Liver (tissue), 9 donors: ENCODE measurements around the gene RAB37. TPM values are rescaled to one million over a fixed set of nuclear protein-coding genes. Genes with fewer than 3 reads are reported as not detected.

Source experiments
- DNase-seq: peaks from one replicate; pipeline ENCODE4 v3.0.0-alpha.2; 2017; ENCODE audit warnings: low spot score
- H3K27ac ChIP-seq, 2 donors: one replicate each; pipeline ENCODE4 v1.7.0; 2013; ENCODE audit warnings: inconsistent platforms in 2 of 2, low read length in 2 of 2, control low read depth in 1 of 2, low read depth in 1 of 2, mild to moderate bottlenecking in 1 of 2
- H3K27me3 ChIP-seq, 4 donors: one replicate each; pipeline versions ENCODE4 v1.6.1 to v1.7.0; 2013; ENCODE audit warnings: low read length in 3 of 4, inconsistent platforms in 1 of 4, mild to moderate bottlenecking in 1 of 4, moderate library complexity in 1 of 4; ENCODE audit not compliant: control insufficient read depth in 4 of 4, insufficient read depth in 4 of 4
- H3K36me3 ChIP-seq, 4 donors: one replicate each; pipeline versions ENCODE4 v1.6.1 to v1.7.0; 2013; ENCODE audit warnings: low read length in 3 of 4, mild to moderate bottlenecking in 3 of 4, low read depth in 1 of 4, moderate library complexity in 1 of 4; ENCODE audit not compliant: control insufficient read depth in 4 of 4, insufficient read depth in 3 of 4
- H3K4me1 ChIP-seq, 4 donors: one replicate each; pipeline versions ENCODE4 v1.6.1 to v1.7.0; 2013; ENCODE audit warnings: low read length in 3 of 4, mild to moderate bottlenecking in 3 of 4, moderate library complexity in 1 of 4; ENCODE audit not compliant: control insufficient read depth in 4 of 4, insufficient read depth in 4 of 4
- H3K4me3 ChIP-seq, 3 donors: one replicate each; pipeline versions ENCODE4 v1.6.1 to v1.7.0; 2013; ENCODE audit warnings: low read length in 3 of 3, control low read depth in 1 of 3, low read depth in 1 of 3, mild to moderate bottlenecking in 1 of 3
- H3K9ac ChIP-seq, 2 donors: one replicate each; pipeline ENCODE4 v1.7.0; 2013; ENCODE audit warnings: low read length in 2 of 2, mild to moderate bottlenecking in 2 of 2, moderate library complexity in 2 of 2, control low read depth in 1 of 2, low read depth in 1 of 2
- H3K9me3 ChIP-seq, 4 donors: one replicate each; pipeline versions ENCODE4 v1.6.1 to v1.7.0; 2013; ENCODE audit warnings: low read length in 3 of 4; ENCODE audit not compliant: control insufficient read depth in 4 of 4
- EGR1 ChIP-seq, 2 donors: IDR thresholded peaks; 2 replicates each; pipeline ENCODE4 v1.6.1; 2016 to 2018; ENCODE audit warnings: antibody characterized with exemption in 2 of 2, low read depth in 2 of 2
- FOXA2 ChIP-seq: IDR thresholded peaks from 2 replicates; pipeline ENCODE4 v1.6.1; 2016; ENCODE audit warnings: antibody characterized with exemption
- GABPA ChIP-seq, 2 donors: IDR thresholded peaks in 1 of 2; conservative IDR thresholded peaks in 1 of 2; 2 replicates each; pipeline ENCODE4 v1.6.1; 2016; ENCODE audit warnings: antibody characterized with exemption in 2 of 2, mild to moderate bottlenecking in 1 of 2, moderate library complexity in 1 of 2
- HNF4A ChIP-seq, 2 donors: conservative IDR thresholded peaks; 2 replicates each; pipeline ENCODE4 v1.6.1; 2016; ENCODE audit warnings: antibody characterized with exemption in 2 of 2, mild to moderate bottlenecking in 2 of 2
- NR2F2 ChIP-seq: IDR thresholded peaks from 2 replicates; pipeline ENCODE4 v1.6.1; 2016; ENCODE audit warnings: antibody characterized with exemption
- RAD21 ChIP-seq, 2 donors: IDR thresholded peaks; 2 replicates each; pipeline ENCODE4 v1.6.1; 2016; ENCODE audit warnings: antibody characterized with exemption in 2 of 2, mild to moderate bottlenecking in 2 of 2
- RXRA ChIP-seq, 2 donors: IDR thresholded peaks; 2 replicates each; pipeline ENCODE4 v1.6.1; 2017 to 2018; ENCODE audit warnings: antibody characterized with exemption in 2 of 2, mild to moderate bottlenecking in 1 of 2
- SP1 ChIP-seq: IDR thresholded peaks from 2 replicates; pipeline ENCODE4 v1.6.1; 2018; ENCODE audit warnings: antibody characterized with exemption, mild to moderate bottlenecking
- YY1 ChIP-seq: IDR thresholded peaks from 2 replicates; pipeline ENCODE4 v1.6.1; 2016; ENCODE audit warnings: antibody characterized with exemption, mild to moderate bottlenecking
- WGBS: extraction: QIAGEN DNeasy Blood & Tissue Kit; methylation state at CpG from one replicate; pipeline ENCODE4 v1.1.7; 2013; 5-methylcytosine and 5-hydroxymethylcytosine counted together
- polyA plus RNA-seq, 2 donors: library from polyadenylated mRNA; stranded (reverse) in 1 of 2; unstranded in 1 of 2; fragments of 200-250 nt in 1 of 2; fragments of >200 nt in 1 of 2; fragmentation: Nextera tagmentation in 1 of 2; extraction: Ambion mirVana in 1 of 2; gene quantifications; one replicate each; pipeline versions ENCODE4 v1.2.1 to v1.2.3, GENCODE V29; 2013 to 2015
- total RNA-seq, 2 donors: library from RNA; depleted of rRNA; stranded (reverse); fragments of >200 nt; gene quantifications; one replicate each; pipeline ENCODE4 v1.2.3, GENCODE V29; 2014
- TF ChIP-seq, protein P1 (sequence below): IDR thresholded peaks from 2 replicates; pipeline ENCODE4 v1.6.1; 2016; ENCODE audit warnings: antibody characterized with exemption
- TF ChIP-seq, protein P2 (sequence below): IDR thresholded peaks from 2 replicates; pipeline ENCODE4 v1.6.1; 2016; ENCODE audit warnings: antibody characterized with exemption
- TF ChIP-seq, protein P3 (sequence below): IDR thresholded peaks from 2 replicates; pipeline ENCODE4 v1.6.1; 2016; ENCODE audit warnings: antibody characterized with exemption
- TF ChIP-seq, protein P4 (sequence below): IDR thresholded peaks from 2 replicates; pipeline ENCODE4 v1.6.1; 2016; ENCODE audit warnings: antibody characterized with exemption, mild to moderate bottlenecking
- TF ChIP-seq, protein P5 (sequence below): fragments of 150-350 bp; IDR thresholded peaks from 2 replicates; pipeline ENCODE4 v1.5.1; 2017; ENCODE audit warnings: improper control_type of control experiment, low read depth, low read length; ENCODE audit not compliant: missing input control
- donor health status: healthy.
- donor health status: healthy.
- donor health status: healthy.
- donor health status: healthy.
- donor health status: healthy.

RAB37 gene
- total and polyA plus RNA-seq, 4 donors = 5.1 to 8.8 (median 5.6) TPM

DNA sequence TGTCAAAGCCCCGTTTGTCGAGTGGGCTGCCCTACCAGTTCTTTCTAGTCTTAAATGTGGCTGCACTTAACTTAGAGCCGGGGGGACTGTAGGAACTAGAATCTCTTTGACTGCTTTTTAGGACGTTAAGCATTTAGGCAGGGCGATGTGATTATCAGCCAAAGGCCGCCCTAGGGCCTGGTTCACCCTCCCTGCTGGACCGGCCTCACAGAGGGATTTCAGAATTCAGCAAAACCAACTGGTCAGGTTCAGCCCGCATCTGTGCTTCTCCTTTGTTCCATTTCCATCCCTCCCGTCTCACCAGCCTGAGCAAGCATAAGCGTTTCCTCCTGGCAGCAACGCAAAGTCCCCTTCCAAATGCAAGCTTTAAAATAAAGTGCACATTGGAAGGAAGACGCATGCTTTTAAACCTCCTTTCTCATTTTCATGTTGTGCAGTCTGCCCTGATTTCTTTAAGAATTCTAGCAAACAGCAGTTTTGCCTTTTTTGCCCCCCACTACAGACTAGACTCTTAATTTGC is 55.6 kb downstream of the RAB37 start:
- Histone ChIP-seq H3K36me3 (peaks cover 0 to 46% (median 20%) of the 10 kb centered on the region in 4 donors), H3K9me3 (no peaks in the 10 kb centered on the region), H3K4me3 (no peak overlapping the region), H3K9ac (no peak overlapping the region), H3K4me1 (no peaks in the 10 kb centered on the region), H3K27ac (no peak overlapping the region), H3K27me3 (no peaks in the 10 kb centered on the region)
- WGBS = 95% methylated on average over 12 of the region's 12 CpGs
- no peak for DNase-seq
- TF ChIP-seq GABPA (IDR thresholded peaks at IDR 0.05 in 1 of 2, conservative IDR thresholded peaks at IDR 0.05 in 1 of 2) (no peak), NR2F2 (no peak), SP1 (no peak), RAD21 (IDR thresholded peaks at IDR 0.05) (no peak), HNF4A (conservative IDR thresholded peaks at IDR 0.05) (no peak), FOXA2 (no peak), YY1 (no peak), EGR1 (IDR thresholded peaks at IDR 0.05; ENCODE audit: low read depth in 2 of 2) (no peak), RXRA (IDR thresholded peaks at IDR 0.05) (no peak)
- TF ChIP-seq, protein P1, sequence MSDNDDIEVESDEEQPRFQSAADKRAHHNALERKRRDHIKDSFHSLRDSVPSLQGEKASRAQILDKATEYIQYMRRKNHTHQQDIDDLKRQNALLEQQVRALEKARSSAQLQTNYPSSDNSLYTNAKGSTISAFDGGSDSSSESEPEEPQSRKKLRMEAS = no peak
- TF ChIP-seq, protein P2, sequence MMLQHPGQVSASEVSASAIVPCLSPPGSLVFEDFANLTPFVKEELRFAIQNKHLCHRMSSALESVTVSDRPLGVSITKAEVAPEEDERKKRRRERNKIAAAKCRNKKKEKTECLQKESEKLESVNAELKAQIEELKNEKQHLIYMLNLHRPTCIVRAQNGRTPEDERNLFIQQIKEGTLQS = no peak
- TF ChIP-seq, protein P3, sequence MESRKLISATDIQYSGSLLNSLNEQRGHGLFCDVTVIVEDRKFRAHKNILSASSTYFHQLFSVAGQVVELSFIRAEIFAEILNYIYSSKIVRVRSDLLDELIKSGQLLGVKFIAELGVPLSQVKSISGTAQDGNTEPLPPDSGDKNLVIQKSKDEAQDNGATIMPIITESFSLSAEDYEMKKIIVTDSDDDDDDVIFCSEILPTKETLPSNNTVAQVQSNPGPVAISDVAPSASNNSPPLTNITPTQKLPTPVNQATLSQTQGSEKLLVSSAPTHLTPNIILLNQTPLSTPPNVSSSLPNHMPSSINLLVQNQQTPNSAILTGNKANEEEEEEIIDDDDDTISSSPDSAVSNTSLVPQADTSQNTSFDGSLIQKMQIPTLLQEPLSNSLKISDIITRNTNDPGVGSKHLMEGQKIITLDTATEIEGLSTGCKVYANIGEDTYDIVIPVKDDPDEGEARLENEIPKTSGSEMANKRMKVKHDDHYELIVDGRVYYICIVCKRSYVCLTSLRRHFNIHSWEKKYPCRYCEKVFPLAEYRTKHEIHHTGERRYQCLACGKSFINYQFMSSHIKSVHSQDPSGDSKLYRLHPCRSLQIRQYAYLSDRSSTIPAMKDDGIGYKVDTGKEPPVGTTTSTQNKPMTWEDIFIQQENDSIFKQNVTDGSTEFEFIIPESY = no peak
- TF ChIP-seq, protein P4, sequence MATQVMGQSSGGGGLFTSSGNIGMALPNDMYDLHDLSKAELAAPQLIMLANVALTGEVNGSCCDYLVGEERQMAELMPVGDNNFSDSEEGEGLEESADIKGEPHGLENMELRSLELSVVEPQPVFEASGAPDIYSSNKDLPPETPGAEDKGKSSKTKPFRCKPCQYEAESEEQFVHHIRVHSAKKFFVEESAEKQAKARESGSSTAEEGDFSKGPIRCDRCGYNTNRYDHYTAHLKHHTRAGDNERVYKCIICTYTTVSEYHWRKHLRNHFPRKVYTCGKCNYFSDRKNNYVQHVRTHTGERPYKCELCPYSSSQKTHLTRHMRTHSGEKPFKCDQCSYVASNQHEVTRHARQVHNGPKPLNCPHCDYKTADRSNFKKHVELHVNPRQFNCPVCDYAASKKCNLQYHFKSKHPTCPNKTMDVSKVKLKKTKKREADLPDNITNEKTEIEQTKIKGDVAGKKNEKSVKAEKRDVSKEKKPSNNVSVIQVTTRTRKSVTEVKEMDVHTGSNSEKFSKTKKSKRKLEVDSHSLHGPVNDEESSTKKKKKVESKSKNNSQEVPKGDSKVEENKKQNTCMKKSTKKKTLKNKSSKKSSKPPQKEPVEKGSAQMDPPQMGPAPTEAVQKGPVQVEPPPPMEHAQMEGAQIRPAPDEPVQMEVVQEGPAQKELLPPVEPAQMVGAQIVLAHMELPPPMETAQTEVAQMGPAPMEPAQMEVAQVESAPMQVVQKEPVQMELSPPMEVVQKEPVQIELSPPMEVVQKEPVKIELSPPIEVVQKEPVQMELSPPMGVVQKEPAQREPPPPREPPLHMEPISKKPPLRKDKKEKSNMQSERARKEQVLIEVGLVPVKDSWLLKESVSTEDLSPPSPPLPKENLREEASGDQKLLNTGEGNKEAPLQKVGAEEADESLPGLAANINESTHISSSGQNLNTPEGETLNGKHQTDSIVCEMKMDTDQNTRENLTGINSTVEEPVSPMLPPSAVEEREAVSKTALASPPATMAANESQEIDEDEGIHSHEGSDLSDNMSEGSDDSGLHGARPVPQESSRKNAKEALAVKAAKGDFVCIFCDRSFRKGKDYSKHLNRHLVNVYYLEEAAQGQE = no peak
- TF ChIP-seq, protein P5, sequence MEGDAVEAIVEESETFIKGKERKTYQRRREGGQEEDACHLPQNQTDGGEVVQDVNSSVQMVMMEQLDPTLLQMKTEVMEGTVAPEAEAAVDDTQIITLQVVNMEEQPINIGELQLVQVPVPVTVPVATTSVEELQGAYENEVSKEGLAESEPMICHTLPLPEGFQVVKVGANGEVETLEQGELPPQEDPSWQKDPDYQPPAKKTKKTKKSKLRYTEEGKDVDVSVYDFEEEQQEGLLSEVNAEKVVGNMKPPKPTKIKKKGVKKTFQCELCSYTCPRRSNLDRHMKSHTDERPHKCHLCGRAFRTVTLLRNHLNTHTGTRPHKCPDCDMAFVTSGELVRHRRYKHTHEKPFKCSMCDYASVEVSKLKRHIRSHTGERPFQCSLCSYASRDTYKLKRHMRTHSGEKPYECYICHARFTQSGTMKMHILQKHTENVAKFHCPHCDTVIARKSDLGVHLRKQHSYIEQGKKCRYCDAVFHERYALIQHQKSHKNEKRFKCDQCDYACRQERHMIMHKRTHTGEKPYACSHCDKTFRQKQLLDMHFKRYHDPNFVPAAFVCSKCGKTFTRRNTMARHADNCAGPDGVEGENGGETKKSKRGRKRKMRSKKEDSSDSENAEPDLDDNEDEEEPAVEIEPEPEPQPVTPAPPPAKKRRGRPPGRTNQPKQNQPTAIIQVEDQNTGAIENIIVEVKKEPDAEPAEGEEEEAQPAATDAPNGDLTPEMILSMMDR = no peak
